Activated CD4-positive, alpha-beta T cell treated with anti-CD3 and anti-CD28 coated beads for 4 hours (primary cell): ENCODE measurements around the gene EIF3M.
"Not testable (repeated sequence)": the region's sequence is repeated elsewhere in the genome, so short reads cannot be mapped to it uniquely, and the experiment has no call there.

Source experiments
- DNase-seq, 2 donors: peaks; one replicate each; pipeline ENCODE4 v3.0.0-alpha.2; 2020

The EIF3M gene

DNA sequence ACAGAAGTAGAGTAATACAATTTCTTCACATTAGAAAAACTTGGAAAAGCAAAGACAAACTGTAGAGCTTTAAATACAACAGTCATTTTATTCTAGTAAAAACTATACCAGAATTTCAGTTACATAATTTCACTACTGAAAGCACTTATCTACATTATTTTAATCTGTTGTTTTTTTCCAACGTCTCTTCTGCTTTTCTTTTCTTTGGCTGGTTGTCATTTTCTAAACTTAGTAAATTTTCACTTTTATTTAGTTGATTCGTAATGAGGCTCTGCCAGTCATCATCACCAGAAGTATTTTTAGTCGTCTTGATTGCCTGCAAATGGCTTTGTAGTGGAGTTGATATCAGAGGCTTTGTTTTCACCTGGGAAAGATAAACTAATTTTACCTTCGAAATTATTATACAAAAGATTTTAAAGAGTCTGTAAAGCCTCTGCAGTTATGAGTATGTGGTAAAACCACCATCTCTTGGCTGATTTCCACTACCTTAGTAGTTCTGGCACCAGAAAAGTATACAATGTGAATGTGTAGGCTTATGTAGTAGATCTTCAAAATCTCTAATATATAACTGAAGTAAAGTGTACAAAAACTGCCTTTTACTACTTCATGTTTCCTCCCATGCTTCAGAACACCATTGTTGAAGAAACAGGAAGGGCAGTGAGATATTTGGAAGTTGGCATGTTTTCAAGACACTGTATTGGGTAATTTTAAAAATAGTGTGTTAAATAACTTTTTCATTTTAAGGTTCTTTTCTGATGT, 19.2 kb downstream of the EIF3M start:
- no peak for DNase-seq

DNA sequence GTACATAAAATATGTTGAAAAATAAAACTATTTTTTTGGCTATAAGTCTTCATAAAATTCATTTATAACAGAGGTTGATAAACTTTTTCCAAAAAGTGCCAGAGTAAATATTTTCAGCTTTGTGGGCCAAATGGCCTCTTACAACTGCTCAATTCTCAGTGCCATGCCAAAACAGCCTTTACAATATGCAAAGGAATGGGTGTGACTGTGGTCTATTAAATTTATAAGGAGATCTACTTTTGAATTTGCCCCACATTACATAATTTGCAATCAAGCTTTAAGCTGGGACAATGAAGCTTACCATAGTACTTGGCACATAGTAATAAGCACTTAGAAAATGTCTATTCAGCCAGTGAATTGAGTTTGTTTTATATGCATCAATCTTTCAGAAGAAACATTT, 22.6 kb downstream of the EIF3M start:
- DNase-seq = no peak

DNA sequence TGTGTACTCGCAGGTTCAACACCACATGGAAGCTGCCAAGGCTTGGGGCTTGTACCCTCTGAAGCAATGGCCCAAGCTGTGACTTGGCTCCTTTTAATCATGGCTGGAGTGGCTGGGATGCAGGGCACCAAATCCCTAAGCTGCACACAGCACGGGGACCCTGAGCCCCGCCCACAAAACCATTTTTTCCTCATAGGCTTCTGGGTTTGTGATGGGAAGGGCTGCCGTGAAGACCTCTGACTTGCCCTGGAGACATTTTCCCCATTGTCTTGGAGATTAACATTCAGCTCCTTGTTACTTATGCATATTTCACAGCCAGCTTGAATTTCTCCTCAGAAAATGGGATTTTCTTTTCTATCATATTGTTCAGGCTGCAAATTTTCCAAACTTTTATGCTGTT, 25.2 kb downstream of the EIF3M start:
- DNase-seq = not testable (repeated sequence)

DNA sequence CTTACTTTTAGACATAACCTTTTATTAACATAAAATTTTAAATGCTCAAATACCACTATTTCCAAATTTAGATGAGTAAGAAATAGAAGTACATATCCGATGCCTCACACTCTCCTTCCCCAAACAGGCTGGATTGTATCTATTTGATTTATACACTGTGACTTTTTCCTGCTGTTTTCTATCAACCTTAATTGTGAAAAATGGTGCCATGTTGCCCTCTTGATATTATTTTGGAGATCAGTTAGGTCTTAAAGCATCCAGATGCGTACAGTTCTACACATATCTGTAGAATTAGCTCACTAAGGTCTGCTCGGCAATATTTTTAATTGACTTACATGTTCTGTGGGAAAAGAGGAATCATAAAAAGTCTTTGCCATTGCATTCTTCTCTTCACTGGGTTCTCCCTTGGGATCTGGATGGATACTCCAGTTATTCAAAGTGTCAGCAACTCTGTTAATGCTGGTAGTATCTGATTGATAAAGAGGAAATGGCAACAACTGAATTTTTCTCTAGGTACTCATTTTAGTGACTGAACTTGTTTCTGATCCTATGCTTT, 27.2 kb downstream of the EIF3M start:
- DNase-seq = no peak

GRCh38 chr11:32613500-32614151, 30.0 kb downstream of the EIF3M start:
- no peak for DNase-seq

DNA sequence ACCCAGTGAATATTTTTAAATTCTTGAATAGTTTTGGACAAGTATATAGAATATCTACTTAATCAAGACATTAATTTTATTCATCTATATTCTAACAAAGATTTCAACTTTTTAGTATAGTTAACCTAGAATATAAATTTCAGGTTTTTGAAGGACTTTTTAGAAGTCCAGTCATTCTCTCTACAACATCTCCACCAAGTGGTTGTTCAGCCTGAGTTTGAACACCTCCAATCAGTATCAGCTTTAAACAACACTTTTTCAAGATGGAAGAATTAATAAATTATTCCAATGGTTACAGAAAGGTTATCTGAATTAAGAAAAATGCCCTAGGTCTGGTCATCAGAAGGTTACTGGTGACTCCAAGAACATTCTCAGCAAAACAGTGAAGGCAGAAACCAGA, 31.8 kb downstream of the EIF3M start:
- no peak for DNase-seq

DNA sequence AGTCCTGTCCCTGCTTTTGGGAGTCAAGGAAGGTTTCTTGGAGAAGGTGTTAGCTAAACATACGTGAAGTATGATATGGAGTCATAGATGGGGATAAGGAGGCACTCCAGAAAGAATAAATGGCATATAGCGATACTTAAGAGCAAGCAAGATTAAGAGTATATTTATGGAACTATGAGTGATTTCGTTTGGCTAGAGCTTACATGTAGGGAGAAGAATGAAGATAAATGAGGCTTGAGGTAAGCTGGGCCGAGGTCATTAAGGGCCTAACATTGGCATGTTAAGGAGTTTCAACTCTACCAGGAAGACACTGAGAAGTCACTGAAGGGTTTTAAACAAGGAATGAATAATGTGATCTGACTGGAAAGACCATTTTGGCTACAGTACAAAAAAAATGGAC, 33.3 kb downstream of the EIF3M start:
- no peak for DNase-seq

DNA sequence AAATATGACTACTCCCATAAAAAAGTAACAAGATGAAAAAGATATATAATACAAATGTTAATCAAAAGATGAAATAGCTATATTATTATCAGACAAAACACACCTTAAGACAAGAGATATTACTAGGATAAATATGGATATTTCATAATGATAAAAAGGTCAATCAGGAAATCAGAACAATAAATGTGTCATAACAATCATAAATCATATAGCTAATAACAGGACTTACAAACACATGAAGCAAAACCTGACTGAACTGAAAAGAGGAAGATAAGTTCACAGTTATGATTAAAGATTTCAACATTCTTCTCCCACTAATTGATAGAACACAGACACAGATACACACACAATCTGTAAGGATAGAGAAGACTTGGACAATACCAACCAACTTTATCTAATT, 47.2 kb downstream of the EIF3M start:
- no peak for DNase-seq

DNA sequence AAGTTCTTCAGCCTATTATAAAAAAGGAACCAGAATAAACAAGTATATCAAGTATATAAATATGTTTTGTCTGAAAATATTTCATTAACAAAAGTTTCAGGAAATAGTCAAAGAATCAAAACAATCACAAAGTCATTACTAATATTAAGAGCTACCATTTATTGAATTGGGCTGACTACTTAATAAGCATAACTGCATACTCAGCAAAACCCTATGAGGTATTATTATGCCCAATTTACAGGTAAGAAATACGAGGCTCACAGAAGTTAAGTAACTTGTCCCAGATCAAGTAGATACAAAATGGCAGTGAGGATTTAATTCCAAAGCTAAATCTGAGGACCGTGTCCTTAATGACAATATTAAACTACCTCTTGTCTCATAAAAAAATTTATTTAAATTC, 52.2 kb downstream of the EIF3M start:
- DNase-seq = no peak

DNA sequence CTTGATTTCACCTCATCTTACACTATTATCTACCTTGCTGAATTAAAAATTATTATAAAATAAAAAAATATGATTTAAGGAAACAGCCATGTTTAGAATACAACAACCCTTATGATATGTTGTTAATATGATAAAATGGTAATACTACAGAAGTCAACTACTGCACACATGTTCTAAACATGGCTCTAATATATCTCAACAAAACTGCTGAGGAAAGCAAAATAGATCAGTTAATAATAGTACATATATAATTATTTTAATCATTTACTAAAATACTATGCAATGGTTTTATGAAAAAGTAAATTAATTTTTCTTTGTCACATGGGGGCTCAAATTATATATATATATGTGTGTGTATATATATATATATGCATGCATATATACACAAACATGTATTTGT, 57.7 kb downstream of the EIF3M start:
- no peak for DNase-seq

- DNase-seq = no peak
Observed at GRCh38 chr11:32643526-32643925, 59.9 kb downstream of the EIF3M start.
